Measurements from ENCODE around the gene SRCAP.
A peak's percentile ranks its signal among the peaks of the same experiment; 100 is the strongest.

The SRCAP gene

GRCh38 chr16:30761928-30762902 lies 63.2 kb downstream of the SRCAP start, which contains the start of the genes CFAP119 and RNF40:
Gene CFAP119, minus strand, starts transcription at chr16:30762062. Its CDS starts 314 bp downstream, at chr16:30761748.
Gene RNF40, plus strand, starts transcription at chr16:30762322. Its CDS starts 224 bp downstream, at chr16:30762546.
- peak within 1 kb of the TSS; percentile 95 for H3K4me3 Mint-ChIP-seq
- peaks cover 2% of the 10 kb centered on the region for H3K36me3 Mint-ChIP-seq
- no peaks in the 10 kb centered on the region for H3K9me3 Mint-ChIP-seq (ENCODE audit: low read depth)
- H3K27me3 Mint-ChIP-seq = no peaks in the 10 kb centered on the region
- peaks cover 27% of the 10 kb centered on the region for H3K4me1 Mint-ChIP-seq (ENCODE audit: low read depth)
- peak within 1 kb of the TSS; percentile 84 for H3K27ac Mint-ChIP-seq

GRCh38 chr16:30762991-30763725 lies 64.2 kb downstream of the SRCAP start:
- H3K4me3 Mint-ChIP-seq = peak overlapping the region; percentile 95
- peaks cover 27% of the 10 kb centered on the region for H3K4me1 Mint-ChIP-seq (ENCODE audit: low read depth)

DNA sequence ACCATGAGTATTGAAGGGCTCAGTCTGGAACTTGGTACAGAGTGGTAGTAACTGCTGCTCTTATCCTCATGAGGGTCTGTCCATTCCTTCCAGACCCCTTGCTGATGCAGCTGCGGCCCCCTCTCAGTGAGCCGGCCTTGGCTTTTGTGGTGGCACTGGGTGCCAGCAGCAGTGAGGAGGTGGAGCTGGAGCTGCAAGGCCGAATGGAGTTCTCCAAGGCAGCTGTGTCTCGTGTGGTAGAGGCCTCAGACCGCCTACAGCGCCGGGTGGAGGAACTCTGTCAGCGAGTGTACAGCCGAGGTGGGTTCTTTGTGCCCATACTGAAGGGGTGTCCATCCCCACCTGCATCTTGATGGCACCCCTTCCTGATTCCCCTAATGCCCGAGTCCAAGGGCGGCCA lies 65.1 kb downstream of the SRCAP start:
- H3K9me3 Mint-ChIP-seq (ENCODE audit: low read depth) = no peaks in the 10 kb centered on the region
- no peak overlapping the region for H3K27ac Mint-ChIP-seq
- H3K36me3 Mint-ChIP-seq = peaks cover 2% of the 10 kb centered on the region
- H3K4me3 Mint-ChIP-seq = peak overlapping the region; percentile 95
- no peaks in the 10 kb centered on the region for H3K27me3 Mint-ChIP-seq
- H3K4me1 Mint-ChIP-seq (ENCODE audit: low read depth) = peaks cover 27% of the 10 kb centered on the region

More at GRCh38 chr16:30762991-30763725, 64.2 kb downstream of the SRCAP start:
- Mint-ChIP-seq H3K27me3 (no peaks in the 10 kb centered on the region), H3K9me3 (ENCODE audit: low read depth) (no peaks in the 10 kb centered on the region), H3K36me3 (peaks cover 2% of the 10 kb centered on the region), H3K27ac (peak overlapping the region; percentile 84)

- H3K4me1 Mint-ChIP-seq (ENCODE audit: low read depth) = peaks cover 27% of the 10 kb centered on the region
- H3K27ac Mint-ChIP-seq = no peak overlapping the region
- no peaks in the 10 kb centered on the region for H3K27me3 Mint-ChIP-seq
- no peaks in the 10 kb centered on the region for H3K9me3 Mint-ChIP-seq (ENCODE audit: low read depth)
- H3K4me3 Mint-ChIP-seq = no peak overlapping the region
- H3K36me3 Mint-ChIP-seq = peaks cover 2% of the 10 kb centered on the region
Measured at GRCh38 chr16:30764816-30765465, 66.0 kb downstream of the SRCAP start.

DNA sequence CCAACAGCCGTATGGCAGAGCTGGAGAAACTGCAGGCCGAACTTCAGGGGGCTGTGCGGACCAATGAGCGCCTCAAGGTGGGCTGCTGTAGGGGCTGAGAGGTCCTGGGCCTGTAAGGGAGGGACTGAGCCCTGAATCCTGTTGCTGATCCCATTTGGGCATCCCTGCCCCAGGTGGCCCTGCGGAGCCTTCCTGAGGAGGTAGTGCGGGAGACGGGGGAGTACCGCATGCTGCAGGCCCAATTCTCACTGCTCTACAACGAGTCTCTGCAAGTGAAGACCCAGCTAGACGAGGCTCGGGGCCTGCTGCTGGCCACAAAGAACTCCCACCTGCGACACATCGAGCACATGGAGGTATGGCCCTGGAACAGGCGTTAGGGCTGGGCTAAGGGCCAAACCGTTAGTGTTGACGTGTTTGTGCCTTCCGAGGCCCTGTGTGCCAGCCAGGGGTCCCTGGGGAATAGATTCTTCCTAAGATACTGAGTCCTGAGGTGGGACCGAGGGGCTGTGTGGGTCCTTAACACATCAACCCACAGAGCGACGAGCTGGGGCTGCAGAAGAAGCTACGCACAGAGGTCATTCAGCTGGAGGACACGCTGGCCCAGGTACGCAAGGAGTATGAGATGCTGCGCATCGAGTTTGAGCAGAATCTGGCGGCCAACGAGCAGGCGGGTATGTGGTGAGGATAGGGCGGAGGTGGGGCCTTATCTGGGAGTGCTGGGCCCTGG lies 67.4 kb downstream of the SRCAP start:
- Mint-ChIP-seq H3K9me3 (ENCODE audit: low read depth) (no peaks in the 10 kb centered on the region), H3K27ac (no peak overlapping the region), H3K27me3 (no peaks in the 10 kb centered on the region), H3K4me1 (ENCODE audit: low read depth) (peaks cover 19% of the 10 kb centered on the region), H3K36me3 (peaks cover 2% of the 10 kb centered on the region), H3K4me3 (no peak overlapping the region)

GRCh38 chr16:30766933-30767284 lies 67.9 kb downstream of the SRCAP start:
- Mint-ChIP-seq H3K4me3 (no peak overlapping the region), H3K27me3 (no peaks in the 10 kb centered on the region), H3K4me1 (ENCODE audit: low read depth) (peaks cover 19% of the 10 kb centered on the region), H3K36me3 (peaks cover 2% of the 10 kb centered on the region), H3K27ac (no peak overlapping the region), H3K9me3 (ENCODE audit: low read depth) (no peaks in the 10 kb centered on the region)

GRCh38 chr16:30767767-30768465 lies 68.9 kb downstream of the SRCAP start:
- peaks cover 19% of the 10 kb centered on the region for H3K4me1 Mint-ChIP-seq (ENCODE audit: low read depth)

GRCh38 chr16:30768583-30769181 lies 69.7 kb downstream of the SRCAP start:
- Mint-ChIP-seq H3K27ac (no peak overlapping the region), H3K27me3 (no peaks in the 10 kb centered on the region), H3K4me3 (no peak overlapping the region), H3K9me3 (ENCODE audit: low read depth) (no peaks in the 10 kb centered on the region), H3K4me1 (ENCODE audit: low read depth) (peaks cover 12% of the 10 kb centered on the region), H3K36me3 (peaks cover 2% of the 10 kb centered on the region)

More at GRCh38 chr16:30767767-30768465, 68.9 kb downstream of the SRCAP start:
- H3K9me3 Mint-ChIP-seq (ENCODE audit: low read depth) = no peaks in the 10 kb centered on the region
- H3K36me3 Mint-ChIP-seq = peaks cover 2% of the 10 kb centered on the region
- H3K27me3 Mint-ChIP-seq = no peaks in the 10 kb centered on the region
- H3K4me3 Mint-ChIP-seq = no peak overlapping the region
- H3K27ac Mint-ChIP-seq = no peak overlapping the region

GRCh38 chr16:30769379-30770089 lies 70.6 kb downstream of the SRCAP start:
- Mint-ChIP-seq H3K4me3 (no peak overlapping the region), H3K27me3 (no peaks in the 10 kb centered on the region), H3K27ac (no peak overlapping the region), H3K36me3 (peaks cover 2% of the 10 kb centered on the region), H3K4me1 (ENCODE audit: low read depth) (peaks cover 8% of the 10 kb centered on the region), H3K9me3 (ENCODE audit: low read depth) (no peaks in the 10 kb centered on the region)

DNA sequence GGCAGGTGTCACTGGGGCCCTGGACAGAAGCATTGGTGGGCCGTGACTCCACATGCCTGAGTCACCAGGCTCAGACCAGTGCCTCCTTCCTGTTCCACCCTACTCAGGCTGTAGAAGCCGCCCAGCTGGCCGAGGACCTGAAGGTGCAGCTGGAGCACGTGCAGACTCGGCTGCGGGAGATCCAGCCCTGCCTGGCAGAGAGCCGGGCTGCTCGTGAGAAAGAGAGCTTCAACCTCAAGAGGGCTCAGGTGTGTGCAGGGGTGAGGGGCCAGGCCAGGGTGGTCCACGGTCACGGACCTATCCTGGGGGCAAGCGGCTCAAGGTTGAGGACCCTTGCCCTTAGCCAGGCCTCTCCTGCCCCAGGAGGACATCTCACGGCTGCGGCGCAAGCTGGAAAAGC lies 72.8 kb downstream of the SRCAP start:
- Mint-ChIP-seq H3K4me1 (ENCODE audit: low read depth) (peaks cover 17% of the 10 kb centered on the region), H3K36me3 (peaks cover 2% of the 10 kb centered on the region), H3K27me3 (no peaks in the 10 kb centered on the region), H3K4me3 (no peak overlapping the region), H3K27ac (no peak overlapping the region), H3K9me3 (ENCODE audit: low read depth) (no peaks in the 10 kb centered on the region)

- no peaks in the 10 kb centered on the region for H3K9me3 Mint-ChIP-seq (ENCODE audit: low read depth)
- no peaks in the 10 kb centered on the region for H3K27me3 Mint-ChIP-seq
- no peak overlapping the region for H3K27ac Mint-ChIP-seq
- no peaks in the 10 kb centered on the region for H3K36me3 Mint-ChIP-seq
- no peak overlapping the region for H3K4me3 Mint-ChIP-seq
- peaks cover 22% of the 10 kb centered on the region for H3K4me1 Mint-ChIP-seq (ENCODE audit: low read depth)
Measured at GRCh38 chr16:30773826-30774225, 74.9 kb downstream of the SRCAP start.

DNA sequence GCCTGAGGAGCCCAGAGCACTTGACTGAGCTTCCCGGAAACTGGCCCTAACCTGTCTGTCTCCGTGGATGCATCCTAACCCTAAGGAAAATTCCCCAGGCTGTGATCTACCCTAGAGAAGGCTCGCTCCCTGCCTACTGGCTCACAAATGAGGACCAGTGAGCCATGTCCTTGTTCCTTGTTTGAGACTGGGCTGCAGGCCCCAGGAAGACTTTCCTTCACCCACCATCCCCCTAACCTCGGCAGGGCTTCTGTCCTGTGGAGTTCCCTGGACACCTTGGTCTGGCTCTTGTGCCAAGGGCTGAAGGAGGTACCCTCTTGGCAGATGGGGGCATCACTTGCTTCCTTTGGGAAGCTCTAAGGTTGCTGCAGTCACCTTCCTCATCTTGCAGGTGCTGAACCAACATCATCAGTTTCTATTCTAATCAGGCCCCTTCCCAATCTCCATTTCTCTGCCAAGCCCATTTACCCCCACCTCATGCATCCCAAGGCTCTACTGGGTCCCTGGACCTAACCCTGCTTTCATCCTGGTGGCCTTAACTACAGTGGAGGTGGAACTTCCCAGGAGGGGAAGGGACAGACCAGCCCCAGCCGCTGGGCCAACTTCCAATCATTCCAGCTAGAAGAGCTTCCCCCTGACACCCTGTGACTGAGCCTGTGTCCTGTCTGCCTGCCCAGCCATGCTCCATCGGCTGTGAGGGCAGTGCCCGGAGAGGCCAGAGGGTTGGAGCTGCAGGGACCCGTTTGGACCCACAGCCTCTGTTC lies 75.6 kb downstream of the SRCAP start:
- Mint-ChIP-seq H3K27ac (no peak overlapping the region), H3K4me1 (ENCODE audit: low read depth) (peaks cover 22% of the 10 kb centered on the region), H3K27me3 (no peaks in the 10 kb centered on the region), H3K4me3 (peak overlapping the region; percentile 95), H3K36me3 (no peaks in the 10 kb centered on the region), H3K9me3 (ENCODE audit: low read depth) (no peaks in the 10 kb centered on the region)

- peak overlapping the region; percentile 95 for H3K4me3 Mint-ChIP-seq
- no peaks in the 10 kb centered on the region for H3K27me3 Mint-ChIP-seq
- H3K36me3 Mint-ChIP-seq = no peaks in the 10 kb centered on the region
- H3K27ac Mint-ChIP-seq = no peak overlapping the region
- H3K4me1 Mint-ChIP-seq (ENCODE audit: low read depth) = peaks cover 22% of the 10 kb centered on the region
- no peaks in the 10 kb centered on the region for H3K9me3 Mint-ChIP-seq (ENCODE audit: low read depth)
Measured at GRCh38 chr16:30775131-30775391, 76.1 kb downstream of the SRCAP start.

All from activated naive CD8-positive, alpha-beta T cell (primary cell).